GM18873 (cell line): ENCODE measurements around the gene ARHGAP29.

Source experiments
- ATAC-seq: cut with Tn5 transposase; IDR thresholded peaks from one replicate; pipeline ENCODE4 v1.9.1; 2021; ENCODE audit warnings: mild to moderate bottlenecking, moderate library complexity, moderate number of reproducible peaks; ENCODE audit not compliant: unreplicated experiment, low FRiP score

ARHGAP29 gene

GRCh38 chr1:94130851-94131595 is 106.4 kb downstream of the ARHGAP29 start:
- no peak for ATAC-seq

- ATAC-seq = no peak
Measured at GRCh38 chr1:94126651-94127050, 110.7 kb downstream of the ARHGAP29 start.

GRCh38 chr1:94125551-94126514 is 111.6 kb downstream of the ARHGAP29 start:
- ATAC-seq = no peak

GRCh38 chr1:94124538-94124937 is 112.8 kb downstream of the ARHGAP29 start:
- ATAC-seq = no peak

GRCh38 chr1:94122201-94122970 is 115.0 kb downstream of the ARHGAP29 start:
- ATAC-seq = no peak
